GM23338 (cell line): ENCODE results near the gene TOP1. TPM values are rescaled to one million over a fixed set of nuclear protein-coding genes. Genes with fewer than 3 reads are reported as not detected.

Source experiments
- ATAC-seq: fragments of 200-7000 bp; cut with Tn5 transposase; 3 replicates; pipeline ENCODE4 v1.9.1; 2020
- DNase-seq: peaks from one replicate; pipeline ENCODE4 v3.0.0-alpha.2; 2015; ENCODE audit warnings: low spot score
- H2AFZ ChIP-seq: fragments of 200-600 bp; sonication (generic); 2 replicates; pipeline ENCODE4 v1.8.0; 2016; ENCODE audit warnings: antibody characterized with exemption, mild to moderate bottlenecking, moderate library complexity
- H3F3A ChIP-seq: fragments of 200-600 bp; sonication (generic); replicated peaks from 2 replicates; pipeline ENCODE4 v1.8.0; 2017; ENCODE audit warnings: antibody characterized with exemption, mixed run types, low read depth
- H3K27ac ChIP-seq: fragments of 200-600 bp; sonication (generic); 2 replicates; pipeline ENCODE4 v1.6.1; 2016; ENCODE audit warnings: low read depth
- H3K27me3 ChIP-seq: fragments of 200-600 bp; sonication (generic); 2 replicates; pipeline ENCODE4 v1.8.0; 2016; ENCODE audit warnings: mild to moderate bottlenecking, mixed run types, moderate library complexity; ENCODE audit not compliant: insufficient read depth
- H3K36me3 ChIP-seq: fragments of 200-600 bp; sonication (generic); 2 replicates; pipeline ENCODE4 v1.8.0; 2016; ENCODE audit warnings: mild to moderate bottlenecking; ENCODE audit not compliant: insufficient read depth
- H3K4me1 ChIP-seq: fragments of 200-600 bp; sonication (generic); 2 replicates; pipeline ENCODE4 v1.8.0; 2016; ENCODE audit warnings: mild to moderate bottlenecking, moderate library complexity; ENCODE audit not compliant: insufficient read depth
- H3K4me2 ChIP-seq: fragments of 200-600 bp; sonication (generic); 2 replicates; pipeline ENCODE4 v1.7.1; 2017; ENCODE audit warnings: mixed run types
- H3K4me3 ChIP-seq: fragments of 200-600 bp; sonication (generic); 2 replicates; pipeline ENCODE4 v1.6.1; 2016; ENCODE audit warnings: mixed run types
- H3K79me2 ChIP-seq: fragments of 200-600 bp; sonication (generic); replicated peaks from 2 replicates; pipeline ENCODE4 v1.8.0; 2017; ENCODE audit warnings: mild to moderate bottlenecking; ENCODE audit not compliant: insufficient read depth
- H3K9me2 ChIP-seq: fragments of 200-600 bp; sonication (generic); 2 replicates; pipeline ENCODE4 v1.8.0; 2017; ENCODE audit not compliant: insufficient read depth
- H4K20me1 ChIP-seq: fragments of 200-600 bp; sonication (generic); replicated peaks from 2 replicates; pipeline ENCODE4 v1.8.0; 2017; ENCODE audit warnings: mild to moderate bottlenecking; ENCODE audit not compliant: insufficient read depth
- H3K27ac Mint-ChIP-seq: 2 replicates; pipeline ENCODE4 v1.8.0; 2020; ENCODE audit warnings: inconsistent platforms, mild to moderate bottlenecking, moderate library complexity, mixed read lengths
- H3K27me3 Mint-ChIP-seq: 3 replicates; pipeline ENCODE4 v1.8.0; 2022; ENCODE audit warnings: low read depth, mild to moderate bottlenecking, moderate library complexity, mixed read lengths, inconsistent platforms; ENCODE audit not compliant: insufficient read depth, poor library complexity
- H3K36me3 Mint-ChIP-seq: 3 replicates; pipeline ENCODE4 v1.8.0; 2021; ENCODE audit warnings: low read depth, mild to moderate bottlenecking, inconsistent platforms, moderate library complexity, mixed read lengths
- H3K4me1 Mint-ChIP-seq: 3 replicates; pipeline ENCODE4 v1.8.0; 2020; ENCODE audit warnings: mild to moderate bottlenecking, inconsistent platforms, mixed read lengths
- H3K4me3 Mint-ChIP-seq: 3 replicates; pipeline ENCODE4 v1.8.0; 2021; ENCODE audit warnings: moderate library complexity, mild to moderate bottlenecking, inconsistent platforms, mixed read lengths
- H3K9me3 Mint-ChIP-seq: 3 replicates; pipeline ENCODE4 v1.8.0; 2020; ENCODE audit warnings: moderate library complexity, mild to moderate bottlenecking, inconsistent platforms, mixed read lengths
- CREB1 ChIP-seq: fragments of 250-450 bp; sonication (Bioruptor Pico); IDR thresholded peaks from 2 replicates; pipeline ENCODE4 v1.5.0; 2020; ENCODE audit warnings: low read depth, mild to moderate bottlenecking, moderate library complexity
- CTCF ChIP-seq, 2 experiments: fragments of 200-600 bp in 1 of 2; sonication (generic) in 1 of 2; conservative IDR thresholded peaks; 2 replicates each; pipeline versions ENCODE4 v1.5.1 to v1.6.1; 2016 to 2017; ENCODE audit warnings: antibody characterized with exemption in 2 of 2, low read depth in 2 of 2, mild to moderate bottlenecking in 2 of 2, moderate library complexity in 1 of 2
- ETS1 ChIP-seq: IDR thresholded peaks from 2 replicates; pipeline ENCODE4 v1.6.1; 2016; ENCODE audit warnings: antibody characterized with exemption
- EZH2 ChIP-seq: fragments of 200-600 bp; sonication (generic); IDR thresholded peaks from one replicate; pipeline ENCODE4 v1.8.0; 2017; ENCODE audit warnings: antibody characterized with exemption, mild to moderate bottlenecking, low read depth; ENCODE audit not compliant: unreplicated experiment
- JUNB ChIP-seq: IDR thresholded peaks from one replicate; pipeline ENCODE4 v1.6.1; 2016; ENCODE audit warnings: antibody characterized with exemption; ENCODE audit not compliant: unreplicated experiment
- NANOG ChIP-seq: IDR thresholded peaks from 2 replicates; pipeline ENCODE4 v1.6.1; 2016; ENCODE audit warnings: antibody characterized with exemption, borderline replicate concordance
- POLR2AphosphoS5 ChIP-seq: IDR thresholded peaks from 2 replicates; pipeline ENCODE4 v1.6.1; 2016; ENCODE audit warnings: antibody characterized with exemption, low read depth
- REST ChIP-seq: IDR thresholded peaks from one replicate; pipeline ENCODE4 v1.6.1; 2018; ENCODE audit warnings: antibody characterized with exemption; ENCODE audit not compliant: unreplicated experiment
- STAT1 ChIP-seq: IDR thresholded peaks from one replicate; pipeline ENCODE4 v1.6.1; 2016; ENCODE audit warnings: antibody characterized with exemption; ENCODE audit not compliant: unreplicated experiment
- ZNF331 ChIP-seq: fragments of 250-450 bp; sonication (Bioruptor Pico); IDR thresholded peaks from 2 replicates; pipeline ENCODE4 v1.5.0; 2020; ENCODE audit warnings: low read depth, mild to moderate bottlenecking, moderate library complexity
- long read RNA-seq: library from polyadenylated mRNA; unstranded; transcript quantifications from one replicate; pipeline ENCODE4 v2.0.0, GENCODE V29; 2020; ENCODE audit not compliant: unreplicated experiment
- polyA plus RNA-seq: library from polyadenylated mRNA; unstranded; fragments of >200 nt; fragmentation: Nextera tagmentation; extraction: Ambion mirVana; gene quantifications from 2 replicates; pipeline ENCODE4 v1.2.1, GENCODE V29; 2016
- total RNA-seq: library from RNA; depleted of rRNA; stranded (reverse); fragments of >200 nt; shearing (Covaris generic); gene quantifications from 2 replicates; pipeline ENCODE4 v1.2.3, GENCODE V29; 2014; rRNA removed

TOP1 gene
- total RNA-seq (57.4 and 62.4 TPM in 2 replicates), polyA plus RNA-seq (101 and 102 TPM in 2 replicates)
- long read RNA-seq, partial matches to known transcripts: 30 of 30 reads
- long read RNA-seq, other reads (novel, unspliced or antisense): 0 of 30 reads

- peak; percentile 92 for ATAC-seq
- Histone ChIP-seq H3K4me2 (peak within 1 kb of the TSS; percentile 92), H3K27me3 (peaks cover 34% of the 10 kb centered on the region), H3K9me2 (peaks cover 7% of the 10 kb centered on the region), H3K4me1 (peaks cover 35% of the 10 kb centered on the region), H3F3A (no peaks in the 10 kb centered on the region), H3K4me3 (peak within 1 kb of the TSS; percentile 66), H4K20me1 (peaks cover 36% of the 10 kb centered on the region), H2AFZ (peak within 1 kb of the TSS; percentile 90), H3K27ac (peak within 1 kb of the TSS; percentile 69), H3K36me3 (no peaks in the 10 kb centered on the region; the same call in 1 of the 2 replicates), H3K79me2 (peaks cover 49% of the 10 kb centered on the region)
- DNase-seq: peak; percentile 100
- H3K36me3 Mint-ChIP-seq: peaks cover 41% of the 10 kb centered on the region
- peak within 1 kb of the TSS; percentile 87 for H3K4me3 Mint-ChIP-seq
- no peaks in the 10 kb centered on the region for H3K9me3 Mint-ChIP-seq
- H3K27ac Mint-ChIP-seq: peak within 1 kb of the TSS; percentile 97
- TF ChIP-seq JUNB (no peak), REST (no peak), POLR2AphosphoS5 (peak; percentile 86), CTCF (conservative IDR thresholded peaks at IDR 0.05; ENCODE audit: low read depth in 2 of 2) (no peak), CREB1 (CRISPR knock-in tag) (peak; percentile 84)
- H3K4me1 Mint-ChIP-seq: peaks cover 49% of the 10 kb centered on the region
- H3K27me3 Mint-ChIP-seq: peaks cover 29% of the 10 kb centered on the region
Observed at GRCh38 chr20:41028359-41029149, at the start of gene TOP1. TOP1 (plus strand) TSS chr20:41028822; CDS start chr20:41029068, 246 bp downstream.

- Histone ChIP-seq H3K36me3 (no peaks in the 10 kb centered on the region), H3K4me3 (no peak overlapping the region), H4K20me1 (no peaks in the 10 kb centered on the region), H3K4me1 (no peaks in the 10 kb centered on the region), H3K9me2 (no peaks in the 10 kb centered on the region), H3K4me2 (no peak overlapping the region), H3K27ac (no peak overlapping the region), H3K27me3 (no peaks in the 10 kb centered on the region), H3F3A (no peaks in the 10 kb centered on the region), H3K79me2 (no peaks in the 10 kb centered on the region), H2AFZ (no peak overlapping the region)
- Mint-ChIP-seq H3K36me3 (no peaks in the 10 kb centered on the region), H3K9me3 (peaks cover 36% of the 10 kb centered on the region), H3K27me3 (peaks cover 2% of the 10 kb centered on the region), H3K4me1 (no peaks in the 10 kb centered on the region), H3K27ac (no peak overlapping the region), H3K4me3 (no peak overlapping the region)
- DNase-seq (no peak), ATAC-seq (no peak)
- TF ChIP-seq JUNB: no peak
- TF ChIP-seq ETS1: no peak
- no peak for TF ChIP-seq ZNF331
- no peak for TF ChIP-seq EZH2
- TF ChIP-seq NANOG: no peak
- no peak for TF ChIP-seq CTCF (conservative IDR thresholded peaks at IDR 0.05; ENCODE audit: low read depth in 2 of 2)
- TF ChIP-seq STAT1: no peak
Observed at GRCh38 chr20:40979247-40979646, 49.4 kb upstream of the TOP1 start.
